ENCODE results near the gene ZNF791. TPM values are rescaled to one million over a fixed set of nuclear protein-coding genes. Genes with fewer than 3 reads are reported as not detected.

Gene ZNF791
- total and polyA plus RNA-seq, 12 donors: 4.7 to 22.1 (median 16.6) TPM

DNA sequence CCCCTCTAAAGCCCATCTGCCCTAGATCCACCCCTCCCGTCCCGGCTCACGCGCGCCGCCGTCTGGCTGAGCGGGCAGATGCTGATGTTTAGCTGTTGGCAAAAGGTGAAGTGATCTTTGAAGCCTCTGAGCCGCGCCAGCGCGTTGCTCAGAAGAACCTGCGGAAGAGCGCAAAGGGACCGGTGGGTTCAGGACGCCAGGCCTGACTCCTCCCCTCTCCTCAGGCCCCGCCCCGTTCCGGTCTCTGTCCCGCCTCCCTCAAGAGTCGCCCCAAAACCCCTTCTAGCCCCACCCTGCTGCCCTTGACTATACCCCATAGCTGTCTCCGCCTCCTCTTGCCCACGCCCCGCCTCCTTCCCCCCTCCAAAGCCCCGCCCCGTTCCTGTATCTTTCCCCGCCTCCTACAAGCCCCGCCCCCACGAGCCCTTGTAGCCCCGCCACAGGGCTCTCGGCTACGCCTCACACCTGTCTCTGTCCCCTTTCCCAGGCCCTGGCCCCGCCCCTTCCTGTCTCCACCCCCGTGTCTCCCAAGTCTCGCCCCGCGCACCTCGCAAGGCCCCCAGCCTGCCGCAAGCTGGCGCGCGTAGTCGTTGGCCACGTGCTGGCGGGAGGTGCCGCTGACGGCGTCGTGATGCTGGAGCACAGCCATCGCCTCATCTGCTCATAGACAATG is 46.3 kb downstream of the ZNF791 start:
- no peaks in the 10 kb centered on the region for H3K4me1 ChIP-seq
- no peaks in the 10 kb centered on the region for H3K27me3 ChIP-seq
- H3K27ac ChIP-seq: no peak overlapping the region
- ATAC-seq (peak in 2 of 8 donors; percentile 29 to 39), DNase-seq (no peak)
- no peaks in the 10 kb centered on the region for H3K9me3 ChIP-seq
- TF ChIP-seq, protein P1, sequence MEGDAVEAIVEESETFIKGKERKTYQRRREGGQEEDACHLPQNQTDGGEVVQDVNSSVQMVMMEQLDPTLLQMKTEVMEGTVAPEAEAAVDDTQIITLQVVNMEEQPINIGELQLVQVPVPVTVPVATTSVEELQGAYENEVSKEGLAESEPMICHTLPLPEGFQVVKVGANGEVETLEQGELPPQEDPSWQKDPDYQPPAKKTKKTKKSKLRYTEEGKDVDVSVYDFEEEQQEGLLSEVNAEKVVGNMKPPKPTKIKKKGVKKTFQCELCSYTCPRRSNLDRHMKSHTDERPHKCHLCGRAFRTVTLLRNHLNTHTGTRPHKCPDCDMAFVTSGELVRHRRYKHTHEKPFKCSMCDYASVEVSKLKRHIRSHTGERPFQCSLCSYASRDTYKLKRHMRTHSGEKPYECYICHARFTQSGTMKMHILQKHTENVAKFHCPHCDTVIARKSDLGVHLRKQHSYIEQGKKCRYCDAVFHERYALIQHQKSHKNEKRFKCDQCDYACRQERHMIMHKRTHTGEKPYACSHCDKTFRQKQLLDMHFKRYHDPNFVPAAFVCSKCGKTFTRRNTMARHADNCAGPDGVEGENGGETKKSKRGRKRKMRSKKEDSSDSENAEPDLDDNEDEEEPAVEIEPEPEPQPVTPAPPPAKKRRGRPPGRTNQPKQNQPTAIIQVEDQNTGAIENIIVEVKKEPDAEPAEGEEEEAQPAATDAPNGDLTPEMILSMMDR (IDR thresholded peaks at IDR 0.05): no peak
- WGBS, 2 donors: 59 to 66% methylated on average over 42 to 50 of the region's 50 CpGs
- H3K4me3 ChIP-seq: no peak overlapping the region
- intact Hi-C loops (cut with DNase I): no loop called here
- peaks cover 0 to 96% (median 32%) of the 10 kb centered on the region in 9 donors for H3K36me3 ChIP-seq

DNA sequence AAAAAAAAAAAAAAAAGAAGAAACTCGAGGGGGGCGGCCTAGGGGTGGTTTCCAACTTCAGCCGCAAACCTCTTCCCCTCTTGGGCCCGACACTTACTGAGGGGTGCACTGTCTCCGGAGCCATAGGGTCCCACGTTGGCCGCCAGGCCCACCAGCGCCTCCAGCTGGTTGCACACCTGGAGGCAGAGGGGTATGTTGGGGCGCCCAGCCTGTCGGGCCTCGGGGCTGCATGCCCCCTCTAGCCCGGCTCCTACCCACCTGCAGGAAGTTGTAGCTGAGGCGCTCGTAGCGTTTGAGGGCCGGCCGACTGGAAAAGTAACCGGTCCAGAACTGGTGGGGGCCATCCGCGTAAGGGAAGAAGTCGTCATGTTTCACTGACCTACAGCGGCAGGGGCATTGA is 47.2 kb downstream of the ZNF791 start:
- no peaks in the 10 kb centered on the region for H3K27me3 ChIP-seq
- no peaks in the 10 kb centered on the region for H3K4me1 ChIP-seq
- no peak overlapping the region for H3K4me3 ChIP-seq
- DNase-seq: no peak
- ATAC-seq: no peak
- H3K27ac ChIP-seq: no peak overlapping the region
- TF ChIP-seq, protein P1 (IDR thresholded peaks at IDR 0.05): no peak
- intact Hi-C loops (cut with DNase I): no loop called here
- peaks cover 0 to 98% (median 39%) of the 10 kb centered on the region in 9 donors for H3K36me3 ChIP-seq
- H3K9me3 ChIP-seq: no peaks in the 10 kb centered on the region
- 97% methylated on average over 22 of the region's 22 CpGs for WGBS, 2 donors

DNA sequence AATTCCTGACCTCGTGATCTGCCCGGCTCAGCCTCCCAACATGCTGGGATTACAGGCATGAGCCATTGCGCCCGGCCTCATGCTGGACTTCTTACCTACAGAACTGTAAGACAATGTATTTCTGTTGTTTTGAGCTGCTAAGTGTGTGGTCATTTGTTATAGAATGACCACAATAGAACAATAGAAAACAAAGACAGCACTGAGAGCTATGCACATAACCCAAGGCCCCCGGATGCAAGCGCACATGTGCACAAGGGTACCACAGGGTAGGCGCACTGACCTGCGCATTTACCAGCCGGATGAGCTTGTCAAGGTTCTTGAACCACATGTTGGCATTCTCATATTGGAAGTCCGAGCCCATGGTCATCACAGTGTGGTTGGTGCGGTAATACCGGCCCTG is 50.3 kb downstream of the ZNF791 start:
- peaks cover 0 to 91% (median 43%) of the 10 kb centered on the region in 9 donors for H3K36me3 ChIP-seq
- DNase-seq (no peak), ATAC-seq (no peak)
- intact Hi-C loops (cut with DNase I): no loop called here
- no peak overlapping the region for H3K4me3 ChIP-seq
- 92 to 97% methylated on average over 12 of the region's 12 CpGs for WGBS, 2 donors
- no peaks in the 10 kb centered on the region for H3K9me3 ChIP-seq
- no peak overlapping the region for H3K27ac ChIP-seq
- TF ChIP-seq, protein P1 (IDR thresholded peaks at IDR 0.05): no peak
- H3K4me1 ChIP-seq: peaks cover 4 to 17% (median 6%) of the 10 kb centered on the region in 9 donors
- H3K27me3 ChIP-seq: no peaks in the 10 kb centered on the region

DNA sequence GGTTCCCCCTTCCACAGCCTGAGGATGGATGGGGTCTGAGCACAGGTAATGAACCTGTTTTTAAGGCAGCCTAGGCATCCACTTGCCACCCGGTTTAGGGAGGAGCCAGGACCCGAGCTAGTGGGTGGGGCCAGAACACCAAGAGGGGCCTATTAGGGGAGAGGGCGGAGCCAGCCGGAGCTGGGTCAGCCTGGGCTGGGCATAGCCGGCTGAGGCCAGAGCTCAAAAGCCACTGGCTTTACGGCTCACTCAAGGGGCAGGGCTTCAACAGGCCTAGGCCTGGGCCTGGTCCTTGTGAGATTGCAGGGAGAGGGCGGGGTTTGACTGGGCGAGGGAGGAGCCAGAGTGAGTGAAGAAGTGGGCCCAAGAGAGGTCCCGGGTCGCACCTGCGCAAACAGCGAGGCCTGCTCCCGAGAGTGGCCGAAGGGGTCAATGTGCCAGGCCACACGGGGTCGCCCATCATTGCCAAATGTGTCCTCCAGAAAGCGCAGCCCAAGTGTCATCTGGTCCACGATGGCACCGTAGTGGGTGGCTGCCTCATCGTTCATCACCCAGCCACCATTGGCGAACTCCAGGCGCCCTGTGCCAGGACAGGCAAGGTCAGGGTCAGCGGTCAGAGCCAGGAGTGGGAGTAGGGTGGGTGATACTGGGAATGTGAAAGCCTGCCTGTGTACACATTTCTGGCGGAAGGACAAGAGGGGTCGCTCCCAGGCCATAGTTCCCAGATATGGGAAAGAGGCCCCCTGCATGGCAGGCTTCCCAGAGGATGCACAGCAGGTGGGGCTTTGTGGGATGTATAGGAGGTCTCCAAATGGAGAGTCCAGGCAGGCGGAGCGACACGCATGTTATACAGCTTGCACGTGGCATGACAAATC is 53.9 kb downstream of the ZNF791 start:
- no peaks in the 10 kb centered on the region for H3K27me3 ChIP-seq
- TF ChIP-seq, protein P1 (IDR thresholded peaks at IDR 0.05): no peak
- intact Hi-C loops (cut with DNase I): loop anchor here in 2 of 10 donors (5.0 kb wide), 1 partner anchor 102 kb away; no protein-coding TSS in a partner anchor
- H3K36me3 ChIP-seq: peaks cover 0 to 62% (median 32%) of the 10 kb centered on the region in 9 donors
- H3K9me3 ChIP-seq: no peaks in the 10 kb centered on the region
- H3K4me3 ChIP-seq: peak overlapping the region in 1 of 10 donors; percentile 97
- ATAC-seq (no peak), DNase-seq (no peak)
- peak overlapping the region in 1 of 10 donors; percentile 91 for H3K27ac ChIP-seq
- 87 to 88% methylated on average over 29 of the region's 29 CpGs for WGBS, 2 donors
- H3K4me1 ChIP-seq: peaks cover 10 to 40% (median 29%) of the 10 kb centered on the region in 9 donors

All from heart right ventricle (tissue), 16 donors.